GM23338 (cell line): ENCODE measurements around the gene POU2F3.

Experiments used
- CREB1 ChIP-seq: fragments of 250-450 bp; sonication (Bioruptor Pico); IDR thresholded peaks from 2 replicates; pipeline ENCODE4 v1.5.0; 2020; ENCODE audit warnings: low read depth, mild to moderate bottlenecking, moderate library complexity
- CTCF ChIP-seq, 2 experiments: fragments of 200-600 bp in 1 of 2; sonication (generic) in 1 of 2; conservative IDR thresholded peaks; 2 replicates each; pipeline versions ENCODE4 v1.5.1 to v1.6.1; 2016 to 2017; ENCODE audit warnings: antibody characterized with exemption in 2 of 2, low read depth in 2 of 2, mild to moderate bottlenecking in 2 of 2, moderate library complexity in 1 of 2
- EZH2 ChIP-seq: fragments of 200-600 bp; sonication (generic); IDR thresholded peaks from one replicate; pipeline ENCODE4 v1.8.0; 2017; ENCODE audit warnings: antibody characterized with exemption, mild to moderate bottlenecking, low read depth; ENCODE audit not compliant: unreplicated experiment
- EZH2phosphoT487 ChIP-seq: fragments of 200-600 bp; sonication (generic); IDR thresholded peaks from one replicate; pipeline ENCODE4 v1.8.1; 2018; ENCODE audit warnings: antibody characterized with exemption; ENCODE audit not compliant: unreplicated experiment
- JUNB ChIP-seq: IDR thresholded peaks from one replicate; pipeline ENCODE4 v1.6.1; 2016; ENCODE audit warnings: antibody characterized with exemption; ENCODE audit not compliant: unreplicated experiment
- REST ChIP-seq: IDR thresholded peaks from one replicate; pipeline ENCODE4 v1.6.1; 2018; ENCODE audit warnings: antibody characterized with exemption; ENCODE audit not compliant: unreplicated experiment
- ZNF114 ChIP-seq: fragments of 250-450 bp; sonication (Bioruptor Pico); IDR thresholded peaks from 2 replicates; pipeline ENCODE4 v1.5.0; 2020; ENCODE audit warnings: mild to moderate bottlenecking, moderate library complexity

- no peak for TF ChIP-seq EZH2
- no peak for TF ChIP-seq CREB1 (CRISPR knock-in tag)
- TF ChIP-seq CTCF (conservative IDR thresholded peaks at IDR 0.05; ENCODE audit: low read depth in 2 of 2) = no peak
- no peak for TF ChIP-seq EZH2phosphoT487
- no peak for TF ChIP-seq REST
- no peak for TF ChIP-seq JUNB
- no peak for TF ChIP-seq ZNF114 (CRISPR knock-in tag)
Observed at GRCh38 chr11:120329556-120329955, 89.6 kb downstream of the POU2F3 start.
